NCI-H2196 treated with DMSO at 0.1 percent for 48 hours (cell line): Measurements from ENCODE around the gene LONP1.

Experiments
- DNase-seq: peaks from one replicate; lab custom pipeline; 2025; ENCODE audit not compliant: unreplicated experiment; lab: John Stamatoyannopoulos, UW

The LONP1 gene

GRCh38 chr19:5655412-5655811, 64.5 kb downstream of the LONP1 start:
- no peak for DNase-seq

- DNase-seq: no peak
Observed at GRCh38 chr19:5654931-5655330, 65.0 kb downstream of the LONP1 start.

- no peak for DNase-seq
Observed at GRCh38 chr19:5652261-5652660, 67.7 kb downstream of the LONP1 start.

- DNase-seq: no peak
Observed at GRCh38 chr19:5651361-5651760, 68.6 kb downstream of the LONP1 start.

GRCh38 chr19:5648464-5648863, 71.5 kb downstream of the LONP1 start:
- no peak for DNase-seq

- no peak for DNase-seq
Observed at GRCh38 chr19:5646703-5647102, 73.2 kb downstream of the LONP1 start.

GRCh38 chr19:5645409-5645808, 74.5 kb downstream of the LONP1 start:
- DNase-seq: no peak

- DNase-seq: no peak
Observed at GRCh38 chr19:5644037-5644436, 75.9 kb downstream of the LONP1 start.

- DNase-seq: no peak
Observed at GRCh38 chr19:5643060-5643459, 76.9 kb downstream of the LONP1 start.

- DNase-seq: no peak
Observed at GRCh38 chr19:5642204-5642603, 77.7 kb downstream of the LONP1 start.
